VCaP (cell line): ENCODE results near the gene CEP131.

Experiments used
- H3K27ac ChIP-seq: fragments of 450-650 bp; 2 replicates; pipeline ENCODE4 v1.5.1; 2017
- TF ChIP-seq, protein P1 (sequence below): fragments of 450-650 bp; conservative IDR thresholded peaks from 2 replicates; pipeline ENCODE4 v1.5.1; 2017; ENCODE audit warnings: mild to moderate bottlenecking, moderate library complexity

CEP131 gene

DNA sequence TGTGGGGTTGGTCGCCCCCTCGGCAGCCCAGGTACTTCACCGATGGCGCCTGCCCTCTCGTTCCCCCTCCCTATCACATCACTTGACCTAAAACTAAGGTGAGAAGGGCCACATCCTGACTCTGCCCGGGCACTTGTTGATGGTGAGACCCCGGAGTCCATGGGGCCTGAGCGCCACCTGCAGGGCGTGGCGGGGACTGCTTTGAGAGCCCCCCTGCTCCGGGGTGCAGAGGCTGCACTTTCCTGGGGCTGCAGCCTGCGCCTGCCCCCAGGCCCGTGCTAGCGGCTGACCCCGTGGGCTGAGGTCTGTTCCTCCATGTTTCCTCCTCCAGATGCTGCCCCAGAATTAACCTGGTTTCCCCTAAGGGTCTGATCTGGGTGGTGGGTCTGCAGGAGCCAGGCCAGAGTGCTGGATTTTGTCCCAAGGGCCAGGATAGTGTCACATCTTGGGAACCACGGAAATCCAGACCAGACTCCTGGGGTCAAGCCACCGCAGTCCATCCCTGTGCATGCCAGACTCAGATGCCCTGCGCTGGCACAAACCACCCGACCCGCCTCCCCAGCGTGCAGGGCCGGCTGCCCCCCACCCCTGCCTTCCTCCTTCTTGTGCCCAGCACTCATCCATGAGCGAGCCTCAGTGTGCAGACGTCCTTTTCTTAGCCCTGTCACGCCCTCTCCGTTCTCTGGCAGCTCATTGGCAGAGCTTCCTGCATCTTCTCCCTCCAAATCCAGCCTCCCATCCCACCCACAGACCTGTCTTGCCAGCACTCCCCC, 19.1 kb upstream of the CEP131 start:
- no peak overlapping the region for H3K27ac ChIP-seq
- TF ChIP-seq, protein P1, sequence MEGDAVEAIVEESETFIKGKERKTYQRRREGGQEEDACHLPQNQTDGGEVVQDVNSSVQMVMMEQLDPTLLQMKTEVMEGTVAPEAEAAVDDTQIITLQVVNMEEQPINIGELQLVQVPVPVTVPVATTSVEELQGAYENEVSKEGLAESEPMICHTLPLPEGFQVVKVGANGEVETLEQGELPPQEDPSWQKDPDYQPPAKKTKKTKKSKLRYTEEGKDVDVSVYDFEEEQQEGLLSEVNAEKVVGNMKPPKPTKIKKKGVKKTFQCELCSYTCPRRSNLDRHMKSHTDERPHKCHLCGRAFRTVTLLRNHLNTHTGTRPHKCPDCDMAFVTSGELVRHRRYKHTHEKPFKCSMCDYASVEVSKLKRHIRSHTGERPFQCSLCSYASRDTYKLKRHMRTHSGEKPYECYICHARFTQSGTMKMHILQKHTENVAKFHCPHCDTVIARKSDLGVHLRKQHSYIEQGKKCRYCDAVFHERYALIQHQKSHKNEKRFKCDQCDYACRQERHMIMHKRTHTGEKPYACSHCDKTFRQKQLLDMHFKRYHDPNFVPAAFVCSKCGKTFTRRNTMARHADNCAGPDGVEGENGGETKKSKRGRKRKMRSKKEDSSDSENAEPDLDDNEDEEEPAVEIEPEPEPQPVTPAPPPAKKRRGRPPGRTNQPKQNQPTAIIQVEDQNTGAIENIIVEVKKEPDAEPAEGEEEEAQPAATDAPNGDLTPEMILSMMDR, result peak; percentile 84

DNA sequence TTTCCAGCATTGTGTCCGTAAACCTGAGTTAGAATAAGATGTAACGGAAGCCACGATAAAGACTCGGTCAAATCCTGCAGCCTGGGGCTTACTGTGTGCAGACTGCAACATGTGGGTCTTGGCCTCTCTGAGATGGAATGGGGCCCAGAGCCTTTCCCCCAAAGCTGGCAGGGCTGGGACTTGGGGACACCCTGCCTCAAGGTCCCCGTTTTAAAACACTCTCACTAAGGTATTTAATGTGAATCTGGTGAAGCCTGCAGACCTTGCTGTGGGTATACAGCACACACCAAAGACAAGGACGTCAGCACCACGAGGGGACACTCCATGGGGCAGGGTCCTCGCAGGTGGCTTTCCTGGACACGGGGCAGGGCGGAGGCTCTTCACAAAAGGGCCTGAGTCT, 18.4 kb upstream of the CEP131 start:
- no peak overlapping the region for H3K27ac ChIP-seq

DNA sequence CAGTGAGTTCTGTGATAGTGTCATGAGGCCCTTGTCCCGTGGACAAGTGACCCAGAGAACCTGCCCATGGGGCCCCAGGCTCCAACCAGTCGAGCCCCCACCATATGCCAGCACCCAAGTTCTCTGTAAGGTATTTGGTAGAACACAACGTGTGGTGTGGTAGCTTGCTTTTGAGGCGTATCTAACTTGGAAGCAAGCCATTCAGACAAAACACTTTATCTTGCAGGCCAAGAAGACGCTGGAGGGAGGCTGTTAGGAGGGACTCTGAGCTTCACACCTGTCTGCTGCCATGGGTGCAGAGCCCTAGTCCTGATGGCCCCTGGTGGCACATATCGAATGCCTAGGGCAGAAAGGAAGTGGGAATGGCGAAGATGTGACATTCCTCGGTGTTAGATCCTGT, 18.0 kb upstream of the CEP131 start:
- TF ChIP-seq, protein P1, result no peak
- no peak overlapping the region for H3K27ac ChIP-seq

More for the DNA sequence above, 18.4 kb upstream of the CEP131 start:
- TF ChIP-seq, protein P1, result no peak

DNA sequence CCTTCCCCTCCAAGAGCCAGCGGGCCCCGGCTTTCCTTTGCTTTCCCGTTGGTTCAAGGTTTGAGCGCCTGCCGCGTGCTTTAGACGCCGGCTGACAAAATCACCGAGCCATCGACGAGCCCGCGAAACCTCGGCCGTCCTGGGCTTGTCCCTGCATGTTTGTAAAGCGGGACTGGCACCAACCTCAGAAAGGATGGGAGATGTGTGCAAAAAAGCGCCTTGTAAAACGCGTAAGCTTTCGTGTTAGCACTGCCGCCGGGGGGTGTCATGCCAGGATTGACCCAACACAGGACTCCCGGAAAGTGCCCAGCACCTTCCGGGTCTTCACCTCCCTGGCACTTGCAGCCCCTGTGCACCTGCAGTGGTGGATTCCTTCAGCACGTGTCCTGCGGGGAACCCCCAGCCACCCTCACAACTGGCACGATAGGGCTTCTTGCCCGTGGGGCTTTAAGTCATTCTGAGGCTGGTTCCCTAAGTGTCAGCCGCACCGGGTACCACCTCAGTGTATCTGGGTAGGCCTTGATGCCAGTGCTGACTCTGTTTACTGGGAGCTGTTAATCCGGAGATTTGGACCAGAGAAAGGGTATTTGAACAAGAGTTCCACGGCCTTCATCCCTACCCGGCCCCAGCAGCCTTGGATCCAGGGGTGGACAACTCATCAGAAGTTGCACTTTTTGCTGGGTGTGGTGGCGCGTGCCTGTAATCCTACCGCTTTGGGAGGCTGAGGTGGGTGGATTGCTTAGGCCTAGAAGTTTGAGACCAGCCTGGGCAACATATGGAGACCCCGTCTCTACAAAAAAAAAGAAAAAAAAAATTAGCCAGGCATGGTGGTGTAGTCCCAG, 17.2 kb upstream of the CEP131 start:
- TF ChIP-seq, protein P1, result no peak
- H3K27ac ChIP-seq, result peak overlapping the region; percentile 93

DNA sequence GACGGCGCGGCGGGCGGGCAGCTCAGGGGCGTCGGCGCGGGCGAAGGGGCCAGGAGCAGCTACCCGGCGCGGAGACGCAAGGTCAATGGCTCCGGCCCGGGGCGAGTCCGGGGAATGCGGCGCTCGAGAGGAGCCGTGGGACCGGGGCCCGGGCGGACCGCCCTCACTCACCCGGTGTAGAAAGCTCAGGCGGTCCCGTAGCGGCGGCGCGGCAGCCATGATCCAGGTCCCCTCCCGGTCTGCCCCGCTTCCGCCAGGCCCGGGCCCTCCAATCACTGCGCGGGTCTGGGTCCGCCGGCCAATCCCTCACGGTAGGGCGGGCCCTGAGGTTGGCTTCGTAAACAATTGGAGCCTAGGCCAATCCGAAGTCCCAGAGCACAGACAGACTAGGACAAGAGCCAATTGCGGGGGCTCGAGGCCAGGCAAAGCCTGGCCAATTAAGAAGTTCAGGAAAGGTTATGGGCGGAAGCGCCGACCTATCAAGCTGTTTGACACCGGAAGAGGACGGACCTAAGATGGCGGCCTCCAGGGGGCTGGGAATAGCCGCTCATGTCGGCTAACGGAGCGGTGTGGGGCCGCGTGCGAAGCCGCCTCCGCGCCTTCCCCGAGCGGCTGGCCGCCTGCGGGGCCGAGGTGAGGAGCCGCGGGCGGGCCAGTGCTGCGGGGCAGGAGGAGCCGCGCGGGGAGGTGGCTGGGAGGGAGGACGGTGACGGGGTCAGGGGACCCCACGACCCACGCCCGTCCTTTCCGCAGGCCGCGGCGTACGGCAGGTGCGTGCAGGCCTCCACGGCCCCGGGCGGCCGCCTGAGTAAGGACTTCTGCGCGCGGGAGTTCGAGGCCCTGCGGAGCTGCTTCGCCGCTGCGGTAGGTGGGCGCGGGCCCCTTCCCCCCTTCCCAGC, 16.3 kb upstream of the CEP131 start, which contains the start of the genes NDUFAF8 and TEPSIN:
NDUFAF8 (plus strand) TSS at position 504 of the 899 bp plus-strand sequence; CDS start at position 550, 46 bp downstream.
TEPSIN (minus strand) TSS at position 241 of the 899 bp plus-strand sequence; CDS start at position 219, 22 bp downstream.
- H3K27ac ChIP-seq, result peak within 1 kb of the TSS; percentile 93
- TF ChIP-seq, protein P1, result no peak

DNA sequence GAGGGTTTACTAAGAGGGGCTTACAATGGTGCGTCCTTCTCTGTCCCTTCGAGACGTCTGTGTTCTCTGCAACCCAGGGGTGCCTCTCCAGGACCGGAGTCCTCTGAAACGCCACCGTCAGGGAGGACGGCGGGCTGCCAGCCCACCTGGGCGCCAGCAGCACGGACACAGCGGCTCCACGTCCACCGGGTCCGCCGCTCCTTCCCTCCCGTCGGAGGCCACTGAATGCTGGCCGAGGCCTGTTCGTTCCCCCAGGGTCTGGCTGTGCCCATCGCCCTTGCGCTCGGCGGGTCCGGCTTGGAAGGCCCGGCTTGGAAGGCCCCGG, 15.7 kb upstream of the CEP131 start:
- TF ChIP-seq, protein P1, result no peak
- peak overlapping the region; percentile 93 for H3K27ac ChIP-seq
